Nucleus accumbens (tissue), 56 donors: ENCODE measurements around the gene DYNLRB1.
"Not testable (repeated sequence)": the region's sequence is repeated elsewhere in the genome, so short reads cannot be mapped to it uniquely, and the experiment has no call there.

Source experiments
- DNase-seq, 56 donors: peaks; one replicate each; lab custom pipeline; 2025; lab: John Stamatoyannopoulos, UW

The DYNLRB1 gene

DNA sequence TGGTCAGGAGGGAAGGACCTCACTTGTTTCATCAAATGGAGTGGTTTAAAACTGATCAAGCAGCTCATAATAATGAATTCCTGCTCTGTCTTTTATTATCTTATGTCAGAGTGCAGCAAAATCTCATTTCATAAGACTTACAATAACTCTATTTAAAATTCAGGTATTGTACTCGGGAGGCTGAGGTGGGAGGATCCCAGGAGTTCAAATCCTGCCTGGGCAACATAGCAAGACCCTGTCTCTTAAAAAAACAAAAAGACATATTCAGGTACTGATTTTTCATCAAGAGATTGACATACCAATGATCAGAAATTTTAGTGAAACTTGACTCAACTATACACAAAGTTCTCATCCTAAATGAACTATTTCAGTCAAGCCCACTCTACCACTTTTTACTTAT is 5.6 kb upstream of the DYNLRB1 start:
- no peak for DNase-seq

GRCh38 chr20:34511891-34512265 is 4.3 kb upstream of the DYNLRB1 start:
- DNase-seq = no peak

DNA sequence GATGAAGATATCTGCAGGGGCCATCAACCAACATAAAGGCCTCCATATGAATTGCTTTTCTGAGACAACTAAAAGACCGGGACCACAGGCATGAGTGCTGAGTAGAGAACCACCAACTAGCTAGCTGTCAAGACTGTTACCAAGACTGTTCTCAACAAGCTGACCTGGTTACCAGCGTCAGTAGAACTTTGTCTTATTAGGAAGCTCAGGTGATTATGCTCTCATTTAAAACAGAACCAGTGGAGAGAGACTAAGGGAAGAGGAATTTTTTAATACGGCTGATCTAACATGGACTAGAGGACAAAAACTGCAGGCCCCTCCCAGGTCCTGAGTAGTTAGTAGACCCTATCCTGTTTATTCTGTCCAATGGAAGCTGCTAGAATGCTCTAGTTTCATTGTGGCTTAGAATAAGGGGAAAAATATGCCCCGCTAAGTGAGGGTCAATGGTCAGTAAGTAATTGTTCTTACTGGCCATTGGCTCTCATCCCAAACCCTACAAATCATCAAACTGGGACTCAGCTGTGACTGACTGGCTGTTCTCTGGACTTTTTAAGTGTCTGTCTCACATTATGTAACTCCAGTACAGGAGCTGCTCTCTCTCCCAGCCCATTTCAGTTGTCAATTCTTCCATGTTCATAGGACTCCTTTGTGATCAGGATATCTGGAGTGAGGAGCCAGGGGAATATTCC is 3.8 kb upstream of the DYNLRB1 start:
- peak in 4 of 56 donors; percentile 18 to 42 (median 30) for DNase-seq

DNA sequence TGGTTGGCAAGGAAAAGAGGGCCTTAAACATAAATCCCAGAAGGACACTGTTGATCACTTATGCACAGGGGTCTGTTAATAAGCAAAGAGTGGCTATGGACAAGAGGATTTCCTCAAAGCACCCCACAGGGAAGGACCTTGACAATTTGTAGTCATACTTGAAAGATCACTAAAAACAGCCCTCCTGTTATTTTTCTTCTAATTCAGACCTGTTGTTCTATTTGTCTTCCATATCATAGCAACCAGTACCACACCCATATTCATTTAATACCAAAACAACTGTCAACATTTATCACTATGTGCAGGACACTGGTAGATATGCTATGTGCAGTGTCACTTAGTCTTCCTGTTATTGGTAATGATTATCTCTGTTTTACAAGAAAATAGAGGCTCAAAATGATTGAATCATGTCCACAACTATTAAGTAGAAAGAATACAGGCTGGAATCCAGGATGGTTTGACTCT is 3.2 kb upstream of the DYNLRB1 start:
- DNase-seq = no peak

DNA sequence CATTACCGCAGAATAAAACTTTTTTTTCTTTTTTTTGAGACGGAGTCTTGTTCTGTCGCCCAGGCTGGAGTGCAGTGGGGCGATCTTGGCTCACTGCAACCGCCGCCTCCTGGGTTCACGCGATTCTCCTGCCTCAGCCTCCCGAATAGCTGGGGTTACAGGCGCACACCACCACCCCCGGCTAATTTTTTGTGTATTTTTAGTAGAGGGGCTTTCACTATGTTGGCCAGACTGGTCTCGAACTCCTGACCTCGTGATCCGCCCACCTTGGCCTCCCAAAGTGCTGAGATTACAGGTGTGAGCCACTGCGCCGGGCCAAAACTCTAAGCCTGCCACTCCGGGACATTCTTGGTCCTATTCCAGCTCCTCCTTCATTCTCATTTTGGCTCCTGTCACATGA is 2.2 kb upstream of the DYNLRB1 start:
- not testable (repeated sequence) for DNase-seq

- DNase-seq = peak in 2 of 56 donors; percentile 42 to 57
These were observed 1.2 kb upstream of the DYNLRB1 start for GRCh38 chr20:34514897-34515483.

GRCh38 chr20:34515484-34516246 is 557 bp upstream of the DYNLRB1 start:
- DNase-seq = peak in 40 of 56 donors; percentile 25 to 79 (median 58)

GRCh38 chr20:34517114-34517505 is 888 bp downstream of the DYNLRB1 start:
- no peak for DNase-seq

GRCh38 chr20:34518863-34519262 is 2.6 kb downstream of the DYNLRB1 start:
- not testable (repeated sequence) for DNase-seq

GRCh38 chr20:34519841-34520240 is 3.6 kb downstream of the DYNLRB1 start:
- DNase-seq = not testable (repeated sequence)

GRCh38 chr20:34522969-34523871 is 7.0 kb downstream of the DYNLRB1 start:
- DNase-seq = peak in 32 of 56 donors; percentile 11 to 64 (median 39)

DNA sequence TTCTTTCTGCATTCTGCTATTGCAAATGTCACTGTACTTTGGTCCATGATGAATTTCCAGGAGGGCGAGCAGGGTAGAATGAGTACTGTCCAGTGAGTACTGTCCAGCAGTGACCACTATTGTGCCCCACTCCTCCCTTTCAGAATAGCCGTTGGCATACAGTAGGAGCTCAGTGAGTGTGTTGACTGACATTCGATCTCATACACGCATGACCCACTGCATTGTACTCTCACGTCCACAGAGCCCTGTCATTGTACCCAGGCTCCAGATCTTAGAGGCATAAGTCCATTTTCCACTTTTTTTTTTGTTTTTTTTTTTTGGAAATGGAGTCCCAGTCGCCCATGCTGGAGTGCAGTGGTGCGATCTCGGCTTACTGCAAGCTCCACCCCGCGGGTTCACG is 8.2 kb downstream of the DYNLRB1 start:
- peak in 1 of 56 donors; percentile 36 for DNase-seq

GRCh38 chr20:34525342-34525708 is 9.1 kb downstream of the DYNLRB1 start:
- DNase-seq = peak in 10 of 56 donors; percentile 33 to 70 (median 57)

GRCh38 chr20:34525709-34526416 is 9.6 kb downstream of the DYNLRB1 start:
- DNase-seq = peak in 33 of 56 donors; percentile 17 to 87 (median 42)

DNA sequence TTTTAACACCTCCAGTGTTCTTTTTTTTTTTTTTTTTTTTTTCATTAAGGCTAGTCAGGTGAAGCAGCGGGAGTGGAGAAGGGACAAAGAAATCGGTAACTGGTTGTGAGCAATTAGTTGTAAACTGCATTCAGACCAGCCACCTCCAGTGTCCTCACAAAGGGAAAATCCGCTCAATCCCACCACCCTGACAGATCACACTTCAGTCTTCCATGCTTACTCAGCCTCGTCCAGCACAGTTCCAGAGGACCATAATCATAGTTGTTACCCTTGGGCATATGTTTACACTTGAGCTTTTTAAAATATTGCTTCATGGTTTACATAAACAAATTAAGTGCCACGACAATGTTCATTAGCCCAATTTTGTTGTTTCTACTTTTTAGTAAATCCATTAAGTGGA is 10.2 kb downstream of the DYNLRB1 start:
- DNase-seq = no peak

GRCh38 chr20:34527016-34527415 is 10.8 kb downstream of the DYNLRB1 start:
- DNase-seq = no peak

DNA sequence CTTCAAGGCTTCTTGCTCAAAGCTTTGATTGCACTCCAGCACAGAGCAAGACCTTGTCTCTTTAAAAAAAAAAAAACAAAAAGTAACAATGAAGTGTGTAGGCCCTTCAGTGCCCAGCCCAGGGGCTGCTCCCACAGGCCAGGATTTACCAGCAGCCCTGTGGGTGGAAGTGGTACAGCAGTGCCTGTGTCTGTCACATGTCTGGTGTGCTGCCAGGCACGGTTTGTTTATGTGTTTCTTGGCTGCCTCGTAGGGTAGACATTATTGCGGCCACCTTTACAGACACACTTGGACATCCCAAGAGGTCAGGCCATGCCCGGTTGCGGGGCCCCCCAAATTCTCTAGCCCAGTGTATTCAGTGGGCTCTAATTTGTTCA is 12.7 kb downstream of the DYNLRB1 start:
- peak in 26 of 56 donors; percentile 10 to 76 (median 38) for DNase-seq

- DNase-seq = no peak
These were observed 13.5 kb downstream of the DYNLRB1 start for GRCh38 chr20:34529742-34530141.

DNA sequence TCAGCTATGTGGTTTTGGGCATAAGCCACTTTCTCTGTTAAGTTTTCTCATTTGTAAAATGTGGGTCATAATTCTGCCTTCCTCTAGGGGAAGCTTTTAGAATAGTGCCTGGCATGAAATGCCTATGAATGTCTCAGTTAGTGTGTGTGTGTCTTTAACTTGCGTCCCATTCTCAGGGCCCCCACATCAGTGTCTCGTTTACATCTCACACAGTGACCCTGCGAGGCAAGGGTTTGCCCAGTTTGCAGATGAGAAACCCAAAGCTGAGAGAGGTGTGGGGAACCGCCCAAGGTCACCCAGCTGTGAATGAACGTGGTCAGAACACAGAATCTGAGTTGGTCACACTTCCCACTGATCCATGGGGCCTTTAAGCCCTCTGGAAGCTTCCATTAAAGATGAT is 14.1 kb downstream of the DYNLRB1 start:
- DNase-seq = no peak
